Heart left ventricle (tissue), 13 donors: ENCODE data around the gene BAIAP2.

Experiments
- CTCF ChIP-seq, 12 donors: fragments of 200-600 bp; sonication (generic) in 4 of 12; IDR thresholded peaks; one replicate each; pipeline versions ENCODE4 v1.5.0 to v1.8.0; 2018 to 2022; ENCODE audit warnings: antibody characterized with exemption in 12 of 12, mild to moderate bottlenecking in 5 of 12
- POLR2A ChIP-seq, 2 donors: fragments of 450-650 bp; IDR thresholded peaks; one replicate each; pipeline ENCODE4 v1.6.1; 2017; ENCODE audit warnings: antibody characterized with exemption in 2 of 2, mild to moderate bottlenecking in 2 of 2, moderate library complexity in 2 of 2
- donor health status: ischemic (EF 13 %, LVEDD 7.1; RV severe dilation, severe dysfunction).
- donor health status: DM: no; HTN: yes; CAD: no.
- donor health status: DM: no; HTN: no; CAD: no.
- donor health status: ischemic (EF 25% LVEDD 6.9; RV normal size, moderate dysfunction).
- donor health status: ischemic (EF 25% LVEDD 5.7; RV mildly dilated, moderate dysfunction).
- donor health status: ischemic (EF 35%, LVEDD 5.7; RV mildly dilated, moderate dysfunction).
- donor health status: nonischemic (EF 11% LVEDD 7.7; RV severe dilation, severe dysfunction).
- donor health status: DM: yes; HTN: yes; CAD: no.
- donor health status: PGD.
- donor health status: ischemic (EF 29% LVEDD 5.4; RV normal size, mild dysfunction).
- donor health status: nonischemic (EF 23%, LVEDD 6.1; RV moderate dilation, normal function).

GRCh38 chr17:80998118-80998747 lies 36.7 kb upstream of the BAIAP2 start:
- TF ChIP-seq CTCF (IDR thresholded peaks at IDR 0.05): no peak
- TF ChIP-seq POLR2A (IDR thresholded peaks at IDR 0.05): no peak
